WTC11 (cell line): ENCODE data around the gene TINAGL1. TPM values are rescaled to one million over a fixed set of nuclear protein-coding genes. Genes with fewer than 3 reads are reported as not detected.

Source experiments
- ATAC-seq: fragments of 200-7000 bp; cut with Tn5 transposase; 2 replicates; pipeline ENCODE4 v1.10.0; 2021; ENCODE audit warnings: mild to moderate bottlenecking, moderate library complexity
- CTCF ChIA-PET: fragments of 300-600 bp; sonication (Branson Sonifier 250); formaldehyde crosslinking; loops from one replicate; lab custom pipeline; 2021; ENCODE audit warnings: antibody characterized with exemption; lab: Charles Lee
- POLR2A ChIA-PET: fragments of 350-600 bp; sonication (Branson Sonifier 250); formaldehyde crosslinking; loops from one replicate; lab custom pipeline; 2021; ENCODE audit warnings: antibody characterized with exemption; lab: Charles Lee
- DNase-seq: peaks from one replicate; pipeline ENCODE4 v3.0.0; 2021; ENCODE audit warnings: low spot score
- H3K27ac Mint-ChIP-seq: 2 replicates; pipeline ENCODE4 v1.8.0; 2021; ENCODE audit warnings: mixed read lengths
- H3K27me3 Mint-ChIP-seq: 2 replicates; pipeline ENCODE4 v1.8.0; 2021; ENCODE audit warnings: low read depth, mild to moderate bottlenecking, moderate library complexity, mixed read lengths
- H3K36me3 Mint-ChIP-seq: 2 replicates; pipeline ENCODE4 v1.8.0; 2021; ENCODE audit warnings: mixed read lengths
- H3K4me1 Mint-ChIP-seq: 2 replicates; pipeline ENCODE4 v1.8.0; 2022; ENCODE audit warnings: mixed read lengths
- H3K4me3 Mint-ChIP-seq: 2 replicates; pipeline ENCODE4 v1.8.0; 2021; ENCODE audit warnings: mild to moderate bottlenecking, moderate library complexity, mixed read lengths
- H3K9me3 Mint-ChIP-seq: 2 replicates; pipeline ENCODE4 v1.8.0; 2021; ENCODE audit warnings: mixed read lengths
- ARID4B ChIP-seq: sonication (generic); formaldehyde crosslinking; IDR thresholded peaks from 2 replicates; pipeline ENCODE4 v1.8.0; 2023; ENCODE audit warnings: missing genetic modification reagents, mild to moderate bottlenecking, borderline replicate concordance
- CTCF ChIP-seq: fragments of 200-600 bp; IDR thresholded peaks from 2 replicates; pipeline ENCODE4 v1.8.0; 2022; ENCODE audit warnings: antibody characterized with exemption
- ELF4 ChIP-seq: sonication (generic); formaldehyde crosslinking; IDR thresholded peaks from 2 replicates; pipeline ENCODE4 v1.8.1; 2022; ENCODE audit warnings: low read depth, mild to moderate bottlenecking, moderate library complexity, missing genetic modification reagents
- FOXP1 ChIP-seq: sonication (generic); formaldehyde crosslinking; IDR thresholded peaks from 2 replicates; pipeline ENCODE4 v1.8.0; 2022; ENCODE audit warnings: missing genetic modification reagents, mild to moderate bottlenecking, moderate library complexity, borderline replicate concordance
- HMGA2 ChIP-seq: fragments of 250-450 bp; sonication (Bioruptor Pico); IDR thresholded peaks from 2 replicates; pipeline ENCODE4 v1.4.0; 2021; ENCODE audit warnings: mild to moderate bottlenecking, moderate library complexity
- JAZF1 ChIP-seq: fragments of 250-450 bp; sonication (Bioruptor Pico); IDR thresholded peaks from 2 replicates; pipeline ENCODE4 v1.9.0; 2021; ENCODE audit warnings: moderate library complexity, mild to moderate bottlenecking, inconsistent platforms
- MXD4 ChIP-seq: fragments of 250-450 bp; sonication (Bioruptor Pico); IDR thresholded peaks from 2 replicates; pipeline ENCODE4 v1.8.0; 2021; ENCODE audit warnings: mild to moderate bottlenecking, moderate library complexity, borderline replicate concordance
- NR1H2 ChIP-seq: sonication (generic); formaldehyde crosslinking; IDR thresholded peaks from 2 replicates; pipeline ENCODE4 v1.9.0; 2021; ENCODE audit warnings: mild to moderate bottlenecking, moderate library complexity, missing genetic modification reagents
- OVOL2 ChIP-seq: fragments of 250-450 bp; sonication (Bioruptor Pico); IDR thresholded peaks from 2 replicates; pipeline ENCODE4 v1.9.0; 2021; ENCODE audit warnings: mild to moderate bottlenecking, borderline replicate concordance
- RELA ChIP-seq: sonication (generic); formaldehyde crosslinking; IDR thresholded peaks from 2 replicates; pipeline ENCODE4 v1.8.1; 2022; ENCODE audit warnings: missing genetic modification reagents, mild to moderate bottlenecking, borderline replicate concordance
- SMAD4 ChIP-seq: sonication (generic); formaldehyde crosslinking; IDR thresholded peaks from 2 replicates; pipeline ENCODE4 v1.8.0; 2022; ENCODE audit warnings: mild to moderate bottlenecking, missing genetic modification reagents
- ZNF281 ChIP-seq: sonication (generic); formaldehyde crosslinking; IDR thresholded peaks from 2 replicates; pipeline ENCODE4 v1.8.0; 2023; ENCODE audit warnings: mild to moderate bottlenecking, missing genetic modification reagents
- ZNF671 ChIP-seq: fragments of 250-450 bp; sonication (Bioruptor Pico); IDR thresholded peaks from 2 replicates; pipeline ENCODE4 v1.8.0; 2021; ENCODE audit warnings: mild to moderate bottlenecking
- ZSCAN18 ChIP-seq: fragments of 250-450 bp; sonication (Bioruptor Pico); IDR thresholded peaks from 2 replicates; pipeline ENCODE4 v2.1.2; 2022; ENCODE audit warnings: mild to moderate bottlenecking, moderate library complexity
- total RNA-seq: library from RNA; stranded (reverse); gene quantifications from 3 replicates; pipeline ENCODE4 v1.2.3, GENCODE V29; 2021
- TF ChIP-seq, protein P1 (sequence below): sonication (generic); formaldehyde crosslinking; IDR thresholded peaks from 2 replicates; pipeline ENCODE4 v1.8.1; 2023; ENCODE audit warnings: mild to moderate bottlenecking, missing genetic modification reagents, moderate library complexity
- TF ChIP-seq, protein P2 (sequence below): sonication (generic); formaldehyde crosslinking; IDR thresholded peaks from 2 replicates; pipeline ENCODE4 v1.8.1; 2022; ENCODE audit warnings: low read depth, missing genetic modification reagents, borderline replicate concordance

Gene TINAGL1
- total RNA-seq, 1 experiment from 2014 or later: 7.2 TPM

DNA sequence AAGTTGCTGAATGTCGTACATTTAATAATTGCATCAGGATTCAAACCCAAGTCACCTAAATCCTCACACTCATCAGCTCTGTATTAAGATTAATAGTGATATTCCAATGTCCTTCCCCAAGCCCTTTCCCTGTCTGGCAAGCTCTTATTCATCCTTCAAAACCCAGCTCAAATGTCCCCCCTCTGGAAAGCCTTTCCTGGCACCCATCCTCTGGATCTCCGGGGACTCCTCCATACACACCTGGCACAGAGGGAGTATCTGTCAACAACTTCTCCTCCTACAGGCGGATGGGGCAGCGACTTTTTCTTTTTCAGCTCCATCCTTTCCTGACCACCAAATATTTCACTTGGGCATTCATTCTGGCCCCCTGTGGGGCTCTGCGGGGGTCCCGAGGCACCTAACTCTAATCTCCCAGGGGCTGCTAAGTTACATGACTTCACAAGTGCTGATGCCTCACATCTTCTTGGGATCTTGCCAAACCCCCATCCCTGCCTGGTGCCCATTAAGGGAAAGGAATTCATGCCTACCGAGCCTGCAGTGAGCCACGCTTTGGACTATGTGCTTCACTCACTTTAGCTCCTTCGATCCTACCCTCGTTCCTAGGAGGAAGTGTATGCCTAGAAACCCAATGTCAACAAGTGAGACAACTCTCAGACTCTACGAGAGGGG lies 15.2 kb downstream of the TINAGL1 start:
- Mint-ChIP-seq H3K4me3 (no peak overlapping the region), H3K27ac (no peak overlapping the region), H3K36me3 (no peaks in the 10 kb centered on the region)
- no peak for ATAC-seq
- POLR2A ChIA-PET: no interaction called here
- DNase-seq: no peak
- no peak for TF ChIP-seq SMAD4 (CRISPR knock-in tag)
- no peak for TF ChIP-seq ZNF671 (CRISPR knock-in tag)
- no peak for TF ChIP-seq HMGA2 (CRISPR knock-in tag)
- no peak for TF ChIP-seq ELF4 (CRISPR knock-in tag)
- TF ChIP-seq RELA (CRISPR knock-in tag): no peak
- TF ChIP-seq, all 79 proteins: peak for 0
- Mint-ChIP-seq H3K9me3 (no peaks in the 10 kb centered on the region), H3K27me3 (peaks cover 23% of the 10 kb centered on the region), H3K4me1 (peaks cover 13% of the 10 kb centered on the region)
- CTCF ChIA-PET: interaction anchor here (0.6 to 2.0 kb wide), 9 partner anchors 14 to 197 kb away, joined by 3 to 10 read pairs (median 3); no protein-coding TSS in a partner anchor

- no peak for DNase-seq
- no peaks in the 10 kb centered on the region for H3K36me3 Mint-ChIP-seq
- TF ChIP-seq ZNF281: no peak
- no peak for TF ChIP-seq ZSCAN18 (CRISPR knock-in tag)
- no peak for TF ChIP-seq OVOL2 (CRISPR knock-in tag)
- TF ChIP-seq, protein P1, sequence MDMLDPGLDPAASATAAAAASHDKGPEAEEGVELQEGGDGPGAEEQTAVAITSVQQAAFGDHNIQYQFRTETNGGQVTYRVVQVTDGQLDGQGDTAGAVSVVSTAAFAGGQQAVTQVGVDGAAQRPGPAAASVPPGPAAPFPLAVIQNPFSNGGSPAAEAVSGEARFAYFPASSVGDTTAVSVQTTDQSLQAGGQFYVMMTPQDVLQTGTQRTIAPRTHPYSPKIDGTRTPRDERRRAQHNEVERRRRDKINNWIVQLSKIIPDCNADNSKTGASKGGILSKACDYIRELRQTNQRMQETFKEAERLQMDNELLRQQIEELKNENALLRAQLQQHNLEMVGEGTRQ (CRISPR knock-in tag): no peak
- no peak for TF ChIP-seq NR1H2
- CTCF ChIA-PET: interaction anchor here (1.0 to 2.0 kb wide), 6 partner anchors 14 to 48 kb away, joined by 3 to 10 read pairs (median 4); no protein-coding TSS in a partner anchor
- no peak for ATAC-seq
- POLR2A ChIA-PET: no interaction called here
- H3K27ac Mint-ChIP-seq: no peak overlapping the region
- peaks cover 23% of the 10 kb centered on the region for H3K27me3 Mint-ChIP-seq
- H3K4me1 Mint-ChIP-seq: peaks cover 13% of the 10 kb centered on the region
- H3K9me3 Mint-ChIP-seq: no peaks in the 10 kb centered on the region
- no peak overlapping the region for H3K4me3 Mint-ChIP-seq
Measured at GRCh38 chr1:31592132-31592531, 15.8 kb downstream of the TINAGL1 start.

- ChIA-PET POLR2A (no interaction called here), CTCF (interaction anchor here (0.8 to 0.9 kb wide), 2 partner anchors 30 to 44 kb away, joined by 3 to 4 read pairs; no protein-coding TSS in a partner anchor)
- Mint-ChIP-seq H3K4me1 (peaks cover 6% of the 10 kb centered on the region), H3K4me3 (no peak overlapping the region), H3K27ac (no peak overlapping the region), H3K27me3 (peaks cover 18% of the 10 kb centered on the region), H3K9me3 (no peaks in the 10 kb centered on the region), H3K36me3 (no peaks in the 10 kb centered on the region)
- DNase-seq (no peak), ATAC-seq (no peak)
- TF ChIP-seq, protein P2, sequence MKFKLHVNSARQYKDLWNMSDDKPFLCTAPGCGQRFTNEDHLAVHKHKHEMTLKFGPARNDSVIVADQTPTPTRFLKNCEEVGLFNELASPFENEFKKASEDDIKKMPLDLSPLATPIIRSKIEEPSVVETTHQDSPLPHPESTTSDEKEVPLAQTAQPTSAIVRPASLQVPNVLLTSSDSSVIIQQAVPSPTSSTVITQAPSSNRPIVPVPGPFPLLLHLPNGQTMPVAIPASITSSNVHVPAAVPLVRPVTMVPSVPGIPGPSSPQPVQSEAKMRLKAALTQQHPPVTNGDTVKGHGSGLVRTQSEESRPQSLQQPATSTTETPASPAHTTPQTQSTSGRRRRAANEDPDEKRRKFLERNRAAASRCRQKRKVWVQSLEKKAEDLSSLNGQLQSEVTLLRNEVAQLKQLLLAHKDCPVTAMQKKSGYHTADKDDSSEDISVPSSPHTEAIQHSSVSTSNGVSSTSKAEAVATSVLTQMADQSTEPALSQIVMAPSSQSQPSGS (CRISPR knock-in tag): no peak
- TF ChIP-seq MXD4 (CRISPR knock-in tag): no peak
- TF ChIP-seq ARID4B (CRISPR knock-in tag): no peak
- TF ChIP-seq JAZF1: no peak
- no peak for TF ChIP-seq CTCF
- TF ChIP-seq FOXP1 (CRISPR knock-in tag): no peak
Measured at GRCh38 chr1:31593136-31593665, 16.9 kb downstream of the TINAGL1 start.
